ENCODE data around the gene LGALS7. TPM values are rescaled to one million over a fixed set of nuclear protein-coding genes. Genes with fewer than 3 reads are reported as not detected.
"Not testable (repeated sequence)": the region's sequence is repeated elsewhere in the genome, so short reads cannot be mapped to it uniquely, and the experiment has no call there.

Gene LGALS7
- total RNA-seq, 3 donors from 2014 or later (not counting 1 experiment from before 2014, with no cell fraction given) = not detected

DNA sequence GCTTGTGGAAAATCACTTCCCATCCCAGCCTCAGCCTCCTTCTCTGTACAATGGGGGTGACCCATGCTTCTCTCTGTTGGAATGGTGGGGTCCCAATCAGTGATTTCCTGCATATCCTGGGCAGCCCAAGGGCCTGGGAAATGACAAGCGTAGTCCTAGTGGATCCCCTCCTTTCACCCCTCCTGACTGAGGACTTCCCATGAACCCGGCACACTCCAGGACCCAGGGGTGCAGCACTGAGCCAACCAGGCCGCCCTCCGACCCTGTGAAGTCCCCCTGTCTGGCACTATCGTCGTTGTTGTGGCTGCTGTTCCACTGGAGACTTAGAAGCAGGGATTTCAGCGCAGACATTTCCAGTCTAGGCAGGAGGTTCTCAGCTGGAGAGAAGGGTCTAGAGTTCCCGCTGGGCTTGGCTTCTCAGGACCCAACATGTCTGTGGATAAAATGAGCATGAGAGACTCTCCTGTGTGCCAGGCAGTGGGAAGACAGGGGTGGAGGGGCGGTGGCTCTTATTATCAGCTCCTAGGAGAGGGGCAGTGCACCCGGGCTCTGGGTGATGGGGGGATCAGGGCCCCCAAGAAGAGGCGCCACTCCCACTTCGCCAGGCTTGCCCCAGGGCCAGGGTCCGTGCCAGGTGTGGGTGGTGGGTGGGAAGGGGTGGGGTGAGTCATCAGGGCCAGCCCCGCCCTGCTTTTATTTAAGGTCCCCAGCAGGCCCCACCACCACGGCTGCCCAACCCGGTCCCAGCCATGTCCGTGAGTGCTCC is 15.3 kb upstream of the LGALS7 start, which contains the start of gene LGALS7B:
Gene LGALS7B (plus strand): TSS at position 723 of the 766 bp plus-strand sequence. CDS start 27 bp downstream, at position 750.
- Histone ChIP-seq H3K9me3 (ENCODE audit: control insufficient read depth, insufficient read depth, low read length) (no peaks in the 10 kb centered on the region), H3K4me3 (ENCODE audit: low read length) (no peak within 1 kb of the TSS), H3K27ac (ENCODE audit: low read length) (no peak within 1 kb of the TSS), H3K4me1 (ENCODE audit: control insufficient read depth, insufficient read depth, low read length) (peaks cover 13% of the 10 kb centered on the region), H3K27me3 (ENCODE audit: control insufficient read depth, insufficient read depth, low read length) (no peaks in the 10 kb centered on the region), H3K36me3 (ENCODE audit: control insufficient read depth, insufficient read depth, low read length) (no peaks in the 10 kb centered on the region)
- Mint-ChIP-seq H3K27ac (no peak within 1 kb of the TSS), H3K9me3 (no peaks in the 10 kb centered on the region), H3K36me3 (no peaks in the 10 kb centered on the region), H3K4me1 (no peaks in the 10 kb centered on the region), H3K27me3 (ENCODE audit: low read depth in 2 of 2) (no peaks in the 10 kb centered on the region), H3K4me3 (no peak within 1 kb of the TSS)
- intact Hi-C loops (cut with micrococcal nuclease) = no loop called here
- WGBS (ENCODE audit: insufficient coverage) = 92% methylated on average over 9 of the region's 17 CpGs
- ATAC-seq (no peak), DNase-seq (no peak)
- TF ChIP-seq, protein P1, sequence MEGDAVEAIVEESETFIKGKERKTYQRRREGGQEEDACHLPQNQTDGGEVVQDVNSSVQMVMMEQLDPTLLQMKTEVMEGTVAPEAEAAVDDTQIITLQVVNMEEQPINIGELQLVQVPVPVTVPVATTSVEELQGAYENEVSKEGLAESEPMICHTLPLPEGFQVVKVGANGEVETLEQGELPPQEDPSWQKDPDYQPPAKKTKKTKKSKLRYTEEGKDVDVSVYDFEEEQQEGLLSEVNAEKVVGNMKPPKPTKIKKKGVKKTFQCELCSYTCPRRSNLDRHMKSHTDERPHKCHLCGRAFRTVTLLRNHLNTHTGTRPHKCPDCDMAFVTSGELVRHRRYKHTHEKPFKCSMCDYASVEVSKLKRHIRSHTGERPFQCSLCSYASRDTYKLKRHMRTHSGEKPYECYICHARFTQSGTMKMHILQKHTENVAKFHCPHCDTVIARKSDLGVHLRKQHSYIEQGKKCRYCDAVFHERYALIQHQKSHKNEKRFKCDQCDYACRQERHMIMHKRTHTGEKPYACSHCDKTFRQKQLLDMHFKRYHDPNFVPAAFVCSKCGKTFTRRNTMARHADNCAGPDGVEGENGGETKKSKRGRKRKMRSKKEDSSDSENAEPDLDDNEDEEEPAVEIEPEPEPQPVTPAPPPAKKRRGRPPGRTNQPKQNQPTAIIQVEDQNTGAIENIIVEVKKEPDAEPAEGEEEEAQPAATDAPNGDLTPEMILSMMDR (IDR thresholded peaks at IDR 0.05) = no peak

DNA sequence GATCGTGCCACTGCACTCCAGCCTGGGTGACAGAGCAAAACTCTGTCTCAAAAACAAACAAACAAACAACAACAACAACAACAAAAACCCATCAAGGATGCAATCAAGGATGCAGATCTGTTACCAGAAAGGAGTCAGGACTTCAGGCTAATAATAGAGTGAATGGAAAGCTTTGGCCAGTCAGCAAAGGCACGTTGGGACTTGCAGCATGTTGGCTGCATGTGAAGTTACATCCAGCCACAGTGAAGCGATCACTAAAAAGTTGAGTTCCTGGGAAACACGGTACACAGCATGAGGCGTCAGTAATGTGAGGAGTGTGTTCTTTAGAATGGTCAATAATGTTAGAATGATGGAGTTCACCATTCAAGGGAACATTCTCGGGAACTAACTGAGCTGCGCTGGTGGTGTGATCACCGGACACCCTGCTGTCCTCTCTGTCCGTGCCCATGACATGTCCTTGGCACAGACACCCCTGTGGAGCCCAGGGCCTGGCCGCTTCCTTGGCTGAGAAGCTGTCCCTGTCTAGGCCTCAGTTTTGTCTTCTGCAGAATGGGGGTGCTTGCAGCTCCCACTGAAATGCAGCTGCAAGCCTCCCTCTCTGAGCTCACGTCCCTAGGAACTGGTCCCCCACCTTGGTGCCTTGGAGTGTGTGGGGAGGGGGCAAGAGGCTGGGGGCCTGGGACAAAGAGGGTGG is 13.4 kb upstream of the LGALS7 start:
- DNase-seq = no peak
- H3K36me3 ChIP-seq (ENCODE audit: control insufficient read depth, insufficient read depth, low read length) = no peaks in the 10 kb centered on the region
- intact Hi-C loops (cut with micrococcal nuclease) = no loop called here
- no peak overlapping the region for H3K27ac Mint-ChIP-seq
- no peak overlapping the region for H3K4me3 ChIP-seq (ENCODE audit: low read length)
- no peaks in the 10 kb centered on the region for H3K9me3 ChIP-seq (ENCODE audit: control insufficient read depth, insufficient read depth, low read length)
- no peaks in the 10 kb centered on the region for H3K27me3 Mint-ChIP-seq (ENCODE audit: low read depth in 2 of 2)
- TF ChIP-seq, protein P1 (IDR thresholded peaks at IDR 0.05) = no peak
- H3K4me3 Mint-ChIP-seq = no peak overlapping the region
- 88% methylated on average over 11 of the region's 11 CpGs for WGBS (ENCODE audit: insufficient coverage)
- ATAC-seq = no peak
- no peak overlapping the region for H3K27ac ChIP-seq (ENCODE audit: low read length)
- no peaks in the 10 kb centered on the region for H3K27me3 ChIP-seq (ENCODE audit: control insufficient read depth, insufficient read depth, low read length)
- H3K9me3 Mint-ChIP-seq = no peaks in the 10 kb centered on the region
- peaks cover 2% of the 10 kb centered on the region for H3K4me1 ChIP-seq (ENCODE audit: control insufficient read depth, insufficient read depth, low read length)
- H3K4me1 Mint-ChIP-seq = no peaks in the 10 kb centered on the region
- H3K36me3 Mint-ChIP-seq = no peaks in the 10 kb centered on the region

DNA sequence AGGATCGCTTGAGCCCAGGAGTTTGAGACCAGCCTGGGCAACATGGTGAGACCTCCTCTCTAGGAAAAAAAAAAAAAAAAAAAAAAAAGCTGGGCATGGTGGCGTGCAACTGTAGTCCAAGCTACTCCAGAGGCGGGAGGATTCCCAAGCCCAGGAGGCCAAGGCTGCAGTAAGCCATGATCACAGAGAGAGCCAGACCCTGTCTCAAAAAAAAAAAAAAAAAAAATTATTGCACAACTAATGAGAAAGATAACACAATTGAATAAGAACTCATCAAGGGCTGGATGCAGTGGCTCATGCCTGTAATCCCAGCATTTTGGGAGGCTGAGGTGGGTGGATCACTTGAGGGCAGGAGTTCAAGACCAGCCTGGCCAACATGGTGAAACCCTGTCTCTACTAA is 12.7 kb upstream of the LGALS7 start:
- H3K27me3 Mint-ChIP-seq (ENCODE audit: low read depth in 2 of 2); DNase-seq; H3K4me1 Mint-ChIP-seq; ATAC-seq; H3K27me3 ChIP-seq (ENCODE audit: control insufficient read depth, insufficient read depth, low read length); H3K27ac Mint-ChIP-seq; intact Hi-C loops (cut with micrococcal nuclease); H3K9me3 Mint-ChIP-seq; H3K36me3 ChIP-seq (ENCODE audit: control insufficient read depth, insufficient read depth, low read length); H3K27ac ChIP-seq (ENCODE audit: low read length); H3K36me3 Mint-ChIP-seq; H3K4me1 ChIP-seq (ENCODE audit: control insufficient read depth, insufficient read depth, low read length); H3K4me3 ChIP-seq (ENCODE audit: low read length); H3K4me3 Mint-ChIP-seq; H3K9me3 ChIP-seq (ENCODE audit: control insufficient read depth, insufficient read depth, low read length): not testable (repeated sequence)
- 100% methylated on average over 3 of the region's 3 CpGs for WGBS (ENCODE audit: insufficient coverage)

DNA sequence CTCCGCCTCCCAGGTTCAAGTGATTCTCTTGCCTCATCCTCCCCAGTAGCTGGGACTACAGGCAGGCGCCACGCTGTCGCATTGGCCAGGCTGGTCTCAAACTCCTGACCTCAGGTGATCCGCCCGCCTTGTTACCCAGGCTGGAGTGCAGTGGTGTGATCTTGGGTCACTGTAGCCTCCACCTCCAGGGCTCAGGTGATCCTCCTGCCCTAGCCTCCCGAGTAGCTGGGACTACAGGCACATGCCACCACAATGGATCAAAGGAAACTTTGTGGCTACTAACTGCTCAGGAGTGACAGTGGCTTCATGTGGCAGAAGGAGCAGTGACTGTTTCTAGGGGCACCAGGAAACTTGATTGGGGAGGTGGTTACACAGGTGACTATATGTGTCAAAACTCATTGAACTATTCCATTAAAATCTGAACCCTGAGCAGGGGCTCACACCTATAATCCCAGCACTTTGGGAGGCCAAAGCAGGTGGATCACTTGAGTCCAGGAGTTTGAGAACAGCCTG is 11.9 kb upstream of the LGALS7 start:
- Mint-ChIP-seq H3K4me1 (no peaks in the 10 kb centered on the region), H3K4me3 (no peak overlapping the region), H3K27me3 (ENCODE audit: low read depth in 2 of 2) (no peaks in the 10 kb centered on the region), H3K9me3 (no peaks in the 10 kb centered on the region), H3K27ac (no peak overlapping the region), H3K36me3 (no peaks in the 10 kb centered on the region)
- ATAC-seq (no peak), DNase-seq (no peak)
- Histone ChIP-seq H3K27ac (ENCODE audit: low read length) (no peak overlapping the region), H3K4me3 (ENCODE audit: low read length) (no peak overlapping the region), H3K4me1 (ENCODE audit: control insufficient read depth, insufficient read depth, low read length) (no peaks in the 10 kb centered on the region), H3K27me3 (ENCODE audit: control insufficient read depth, insufficient read depth, low read length) (no peaks in the 10 kb centered on the region), H3K36me3 (ENCODE audit: control insufficient read depth, insufficient read depth, low read length) (no peaks in the 10 kb centered on the region), H3K9me3 (ENCODE audit: control insufficient read depth, insufficient read depth, low read length) (no peaks in the 10 kb centered on the region)
- TF ChIP-seq, protein P1 (IDR thresholded peaks at IDR 0.05) = no peak
- WGBS (ENCODE audit: insufficient coverage) = 98% methylated on average over 7 of the region's 7 CpGs
- intact Hi-C loops (cut with micrococcal nuclease) = no loop called here
